NCI-H187 treated with DMSO at 0.1 percent for 48 hours (cell line): ENCODE results near the gene CCDC12.

Experiments used
- DNase-seq: peaks from one replicate; lab custom pipeline; 2025; lab: John Stamatoyannopoulos, UW

Gene CCDC12

DNA sequence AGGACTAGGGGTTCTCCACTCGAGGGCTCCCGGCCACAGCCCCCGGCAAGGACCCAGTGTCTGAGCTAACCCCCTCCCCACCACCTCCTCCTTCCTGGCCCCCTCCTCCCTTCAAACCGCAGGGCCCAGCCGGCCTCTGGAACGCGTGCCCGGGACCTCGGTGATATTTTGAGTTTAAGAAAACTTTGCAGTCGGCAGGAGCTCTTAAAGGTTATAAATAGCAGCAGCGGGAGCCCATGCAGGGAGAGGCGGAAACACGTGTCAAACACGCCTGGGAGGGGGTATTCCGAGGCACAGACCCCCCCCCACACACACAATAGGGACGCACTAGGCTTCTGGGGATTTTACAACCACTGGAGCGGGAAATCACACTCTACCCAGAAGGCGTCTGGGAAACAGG is 102.1 kb downstream of the CCDC12 start:
- no peak for DNase-seq

GRCh38 chr3:46873521-46873920 is 103.0 kb downstream of the CCDC12 start:
- DNase-seq = no peak
